ENCODE results near the gene STK39. TPM values are rescaled to one million over a fixed set of nuclear protein-coding genes. Genes with fewer than 3 reads are reported as not detected.

Gene STK39
- total RNA-seq, 1 experiment from 2014 or later, result 13.8 TPM

- POLR2A ChIA-PET, result interaction anchor here (0.6 to 2.0 kb wide), 5 partner anchors 9 to 258 kb away, joined by 3 to 7 read pairs (median 3); no protein-coding TSS in a partner anchor
Observed at GRCh38 chr2:168210895-168211570, 36.4 kb downstream of the STK39 start.

GRCh38 chr2:168210216-168210894 lies 37.0 kb downstream of the STK39 start:
- intact Hi-C loops (cut with micrococcal nuclease), result no loop called here
- peak overlapping the region; percentile 33 for H3K27ac Mint-ChIP-seq (ENCODE audit: low read depth, unreplicated experiment)
- POLR2A ChIA-PET, result interaction anchor here (0.6 to 2.0 kb wide), 4 partner anchors 8 to 258 kb away, joined by 3 to 7 read pairs (median 3); no protein-coding TSS in a partner anchor
- H3K36me3 Mint-ChIP-seq (ENCODE audit: insufficient read depth, unreplicated experiment), result peaks cover 4% of the 10 kb centered on the region
- no peaks in the 10 kb centered on the region for H3K9me3 Mint-ChIP-seq (ENCODE audit: unreplicated experiment)
- no peak for DNase-seq (ENCODE audit: unreplicated experiment)
- no peak for TF ChIP-seq CTCF (IDR thresholded peaks at IDR 0.05; ENCODE audit: unreplicated experiment)
- CTCF ChIA-PET, result interaction anchor here (1.2 to 1.6 kb wide), 2 partner anchors 15 to 45 kb away, joined by 3 to 4 read pairs; no protein-coding TSS in a partner anchor
- BruUV-seq (replicated peaks), result no TSS peak
- peaks cover 14% of the 10 kb centered on the region for H3K4me1 Mint-ChIP-seq (ENCODE audit: insufficient read depth, unreplicated experiment)
- peak overlapping the region; percentile 62 for H3K4me3 Mint-ChIP-seq (ENCODE audit: unreplicated experiment)
- no peaks in the 10 kb centered on the region for H3K27me3 Mint-ChIP-seq (ENCODE audit: insufficient read depth, unreplicated experiment)

More at GRCh38 chr2:168210895-168211570, 36.4 kb downstream of the STK39 start:
- Mint-ChIP-seq H3K27ac (ENCODE audit: low read depth, unreplicated experiment) (peak overlapping the region; percentile 33), H3K4me1 (ENCODE audit: insufficient read depth, unreplicated experiment) (peaks cover 14% of the 10 kb centered on the region), H3K36me3 (ENCODE audit: insufficient read depth, unreplicated experiment) (peaks cover 9% of the 10 kb centered on the region), H3K4me3 (ENCODE audit: unreplicated experiment) (peak overlapping the region; percentile 62), H3K9me3 (ENCODE audit: unreplicated experiment) (no peaks in the 10 kb centered on the region), H3K27me3 (ENCODE audit: insufficient read depth, unreplicated experiment) (no peaks in the 10 kb centered on the region)
- intact Hi-C loops (cut with micrococcal nuclease), result no loop called here
- TF ChIP-seq CTCF (IDR thresholded peaks at IDR 0.05; ENCODE audit: unreplicated experiment), result no peak
- peak; percentile 84 for DNase-seq (ENCODE audit: unreplicated experiment)
- BruUV-seq (replicated peaks), result TSS peak; percentile 87
- CTCF ChIA-PET, result interaction anchor here (0.6 to 1.6 kb wide), 3 partner anchors 16 to 934 kb away, joined by 3 to 4 read pairs (median 4); no protein-coding TSS in a partner anchor

- H3K27ac Mint-ChIP-seq (ENCODE audit: low read depth, unreplicated experiment), result no peak overlapping the region
- no peak overlapping the region for H3K4me3 Mint-ChIP-seq (ENCODE audit: unreplicated experiment)
- intact Hi-C loops (cut with micrococcal nuclease), result no loop called here
- no peak for TF ChIP-seq CTCF (IDR thresholded peaks at IDR 0.05; ENCODE audit: unreplicated experiment)
- CTCF ChIA-PET, result interaction anchor here (0.7 kb wide), 2 partner anchors 26 to 70 kb away, joined by 3 read pairs; no protein-coding TSS in a partner anchor
- POLR2A ChIA-PET, result no interaction called here
- BruUV-seq (replicated peaks), result no TSS peak
- H3K36me3 Mint-ChIP-seq (ENCODE audit: insufficient read depth, unreplicated experiment), result peaks cover 4% of the 10 kb centered on the region
- H3K9me3 Mint-ChIP-seq (ENCODE audit: unreplicated experiment), result no peaks in the 10 kb centered on the region
- DNase-seq (ENCODE audit: unreplicated experiment), result no peak
- peaks cover 14% of the 10 kb centered on the region for H3K4me1 Mint-ChIP-seq (ENCODE audit: insufficient read depth, unreplicated experiment)
- no peaks in the 10 kb centered on the region for H3K27me3 Mint-ChIP-seq (ENCODE audit: insufficient read depth, unreplicated experiment)
Observed at GRCh38 chr2:168208652-168209051, 38.7 kb downstream of the STK39 start.

GRCh38 chr2:168207851-168208250 lies 39.5 kb downstream of the STK39 start:
- Mint-ChIP-seq H3K27ac (ENCODE audit: low read depth, unreplicated experiment) (no peak overlapping the region), H3K9me3 (ENCODE audit: unreplicated experiment) (no peaks in the 10 kb centered on the region), H3K36me3 (ENCODE audit: insufficient read depth, unreplicated experiment) (peaks cover 3% of the 10 kb centered on the region), H3K27me3 (ENCODE audit: insufficient read depth, unreplicated experiment) (no peaks in the 10 kb centered on the region), H3K4me1 (ENCODE audit: insufficient read depth, unreplicated experiment) (peaks cover 14% of the 10 kb centered on the region), H3K4me3 (ENCODE audit: unreplicated experiment) (no peak overlapping the region)
- DNase-seq (ENCODE audit: unreplicated experiment), result no peak
- ChIA-PET CTCF (interaction anchor here (1.5 kb wide), 1 partner anchor 129 kb away, joined by 5 read pairs; no protein-coding TSS in a partner anchor), POLR2A (no interaction called here)
- BruUV-seq (replicated peaks), result no TSS peak
- intact Hi-C loops (cut with micrococcal nuclease), result no loop called here
- TF ChIP-seq CTCF (IDR thresholded peaks at IDR 0.05; ENCODE audit: unreplicated experiment), result no peak

All from MCF 10A (cell line).